SK-N-MC (cell line): ENCODE results near the gene PDZD7.

Experiments
- EZH2 ChIP-seq: fragments of 200-600 bp; sonication (generic); IDR thresholded peaks from one replicate; pipeline ENCODE4 v1.6.1; 2017; ENCODE audit warnings: antibody characterized with exemption
- FOXP2 ChIP-seq: optimal IDR thresholded peaks from 2 replicates; pipeline ENCODE3; 2011; ENCODE audit warnings: mild to moderate bottlenecking, moderate library complexity; ENCODE audit not compliant: insufficient read depth; ENCODE audit errors: extremely low read length, control extremely low read depth
- POLR2AphosphoS5 ChIP-seq: IDR thresholded peaks from 2 replicates; pipeline ENCODE4 v1.6.1; 2012; ENCODE audit warnings: mild to moderate bottlenecking, low read depth, low read length, borderline replicate concordance

DNA sequence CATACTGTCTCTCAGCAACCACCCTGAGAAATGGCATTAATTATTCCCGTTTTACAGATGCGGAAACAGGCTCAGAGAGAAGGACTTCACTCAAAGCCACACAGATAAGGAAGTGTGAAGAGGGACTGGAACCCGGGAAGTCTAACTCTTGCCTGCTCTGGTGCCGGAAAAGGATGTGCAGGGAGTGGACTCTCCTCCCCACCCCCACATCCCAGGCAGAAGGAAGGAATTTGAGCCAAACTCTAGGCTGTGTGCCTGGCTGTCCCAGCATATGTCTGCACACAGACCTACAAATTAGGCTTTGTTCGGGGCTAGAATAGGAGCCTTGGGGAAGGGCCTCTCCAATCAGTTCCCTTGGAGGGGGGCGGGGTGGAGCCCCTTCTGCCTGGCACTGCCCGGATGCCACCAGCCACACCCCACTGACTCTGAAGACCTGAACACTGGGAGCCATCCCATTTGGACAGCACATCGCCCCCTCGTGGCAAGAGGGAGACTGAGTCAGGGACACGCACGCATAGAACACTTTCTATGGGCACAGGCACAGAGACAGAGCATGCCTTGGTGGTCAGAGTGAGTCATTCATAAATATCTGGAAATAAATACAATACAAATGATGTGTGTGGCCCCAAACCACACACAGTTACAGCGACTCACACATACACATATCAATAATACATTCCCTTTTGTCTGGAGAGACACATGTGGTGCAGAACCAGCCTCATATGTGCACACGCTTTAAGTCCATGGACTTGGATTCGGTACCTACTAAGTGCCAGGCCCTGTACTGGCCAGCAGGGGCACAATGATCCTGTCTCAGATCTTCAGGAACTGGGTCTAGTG, 18.2 kb downstream of the PDZD7 start:
- TF ChIP-seq POLR2AphosphoS5 (no peak), EZH2 (no peak), FOXP2 (no peak)
